MM.1S (cell line): ENCODE results near the gene POLD3.

Experiments used
- CTCF ChIP-seq: fragments of 300-600 bp; sonication (generic); IDR thresholded peaks from 2 replicates; pipeline ENCODE4 v1.5.1; 2016; ENCODE audit warnings: antibody characterized with exemption, low read length, mixed read lengths
- EZH2 ChIP-seq: fragments of 300-600 bp; sonication (generic); optimal IDR thresholded peaks from 2 replicates; pipeline ENCODE3; 2017; ENCODE audit warnings: low read depth, mild to moderate bottlenecking, antibody characterized with exemption, low read length, mixed read lengths
- EZH2phosphoT487 ChIP-seq: fragments of 300-600 bp; sonication (generic); IDR thresholded peaks from 2 replicates; pipeline ENCODE4 v1.6.1; 2018; ENCODE audit warnings: antibody characterized with exemption, low read length

DNA sequence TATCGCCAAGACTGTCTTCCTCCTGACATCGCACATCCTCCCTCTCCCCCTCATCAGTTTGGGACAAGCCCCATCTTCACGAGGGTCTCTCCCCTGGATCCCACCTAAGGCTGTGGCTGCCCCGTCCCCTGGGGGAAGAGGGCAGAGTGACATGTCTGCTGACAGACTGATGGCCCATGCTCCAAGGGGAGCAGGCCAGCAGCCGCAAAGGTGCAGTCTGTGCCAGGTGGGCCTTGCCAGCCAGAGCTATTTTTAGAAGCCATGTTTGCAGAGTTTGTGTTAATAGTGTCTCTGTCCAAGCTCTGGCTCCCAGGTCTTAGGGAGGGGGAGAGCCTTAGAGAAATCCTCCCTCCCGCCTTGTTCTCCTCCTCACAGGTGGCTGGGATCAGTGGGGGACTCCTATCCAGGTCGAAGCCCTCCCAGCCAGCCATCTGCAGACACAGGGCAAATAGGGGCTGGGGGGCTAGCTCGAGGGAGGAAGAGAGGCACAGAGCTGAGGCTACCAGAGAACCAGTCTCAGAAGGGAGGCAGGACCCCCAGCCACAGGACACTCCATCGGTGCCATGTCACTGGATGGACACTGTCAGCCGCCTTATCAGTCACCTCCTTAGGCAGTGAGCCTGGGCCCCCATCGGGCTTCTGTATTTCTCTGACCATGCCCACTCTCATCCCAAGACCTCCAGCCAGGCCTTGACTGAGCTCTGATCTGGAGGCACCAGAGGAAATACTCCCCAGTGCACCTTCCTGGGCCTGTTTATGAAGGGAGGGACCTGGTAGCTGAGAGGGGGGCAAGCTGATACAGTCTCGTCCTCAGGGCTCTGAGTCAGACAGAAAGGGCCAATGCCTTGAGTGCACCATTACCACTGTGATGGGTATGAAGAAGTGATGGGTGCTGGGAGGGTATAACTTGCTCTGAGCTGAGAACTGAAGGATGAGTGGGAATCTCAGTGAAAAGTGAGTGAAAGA, 89.6 kb downstream of the POLD3 start:
- TF ChIP-seq CTCF (no peak), EZH2phosphoT487 (no peak), EZH2 (no peak)
